A549 (cell line): ENCODE data around the gene INA. TPM values are rescaled to one million over a fixed set of nuclear protein-coding genes. Genes with fewer than 3 reads are reported as not detected.

ENCODE experiments used
- ATAC-seq, 2 experiments: fragments of 200-7000 bp in 1 of 2; fragments of >200 bp in 1 of 2; cut with Nextera tagmentation in 1 of 2; cut with Tn5 transposase in 1 of 2; 3 replicates each; pipeline versions ENCODE4 v1.8.0 to v1.9.1; 2018 to 2020; ENCODE audit warnings: mild to moderate bottlenecking in 1 of 2, moderate library complexity in 1 of 2
- CTCF ChIA-PET: fragments of 300-600 bp; sonication (Branson Sonifier 250); formaldehyde crosslinking; extraction: SDS; loops from one replicate; lab custom pipeline; 2021; ENCODE audit warnings: antibody characterized with exemption, inconsistent platforms; lab: Yijun Ruan, JAX
- POLR2A ChIA-PET: fragments of 350-600 bp; formaldehyde crosslinking; extraction: SDS; loops from one replicate; lab custom pipeline; 2021; ENCODE audit warnings: antibody characterized with exemption, inconsistent platforms; lab: Yijun Ruan, JAX
- DNase-seq, 2 experiments: peaks; one replicate each; pipeline versions ENCODE4 v3.0.0 to v3.0.0-alpha.2; 2011 to 2016; ENCODE audit warnings: low read depth in 1 of 2, low spot score in 1 of 2
- FAIRE-seq: peaks from 2 replicates; lab custom pipeline; 2011; peaks lifted over from hg19 to GRCh38; lab: Jason Lieb, UNC
- H3K27ac ChIP-seq, 2 experiments: fragments of >200 bp; sonication (Bioruptor Twin); formaldehyde crosslinking; 3 replicates each; pipeline ENCODE4 v1.5.1; 2016 to 2017
- H3K4me1 ChIP-seq: fragments of >200 bp; sonication (Bioruptor Twin); formaldehyde crosslinking; 3 replicates; pipeline ENCODE4 v1.6.1; 2016
- H3K4me2 ChIP-seq: fragments of >200 bp; sonication (Bioruptor Twin); formaldehyde crosslinking; 3 replicates; pipeline ENCODE4 v1.6.1; 2016
- H3K4me3 ChIP-seq: fragments of >200 bp; sonication (Bioruptor Twin); formaldehyde crosslinking; 3 replicates; pipeline ENCODE4 v1.5.1; 2016
- H3K9me3 ChIP-seq: fragments of >200 bp; sonication (Bioruptor Twin); formaldehyde crosslinking; 3 replicates; pipeline ENCODE4 v1.6.1; 2016
- CBX2 ChIP-seq: fragments of 200-600 bp; sonication (generic); IDR thresholded peaks from 2 replicates; pipeline ENCODE4 v1.6.1; 2016; ENCODE audit warnings: low read depth, mild to moderate bottlenecking, borderline replicate concordance
- CBX8 ChIP-seq: fragments of 200-600 bp; sonication (generic); IDR thresholded peaks from 2 replicates; pipeline ENCODE4 v1.6.1; 2016
- CEBPB ChIP-seq, 2 experiments: fragments of >200 bp in 1 of 2; sonication (Bioruptor Twin) in 1 of 2; formaldehyde crosslinking in 1 of 2; IDR thresholded peaks; 2 replicates each; pipeline ENCODE4 v1.6.1; 2012 to 2016
- CHD4 ChIP-seq: fragments of 200-600 bp; sonication (generic); IDR thresholded peaks from 2 replicates; pipeline ENCODE4 v1.6.1; 2016; ENCODE audit warnings: antibody characterized with exemption, mild to moderate bottlenecking, borderline replicate concordance
- CTCF ChIP-seq: fragments of >200 bp; sonication (Bioruptor Twin); formaldehyde crosslinking; IDR thresholded peaks from 3 replicates; pipeline ENCODE4 v1.5.1; 2016
- EHF ChIP-seq: fragments of 250-450 bp; sonication (Bioruptor Pico); IDR thresholded peaks from 2 replicates; pipeline ENCODE4 v1.5.0; 2020; ENCODE audit warnings: mild to moderate bottlenecking
- EHMT2 ChIP-seq: fragments of 200-600 bp; sonication (generic); IDR thresholded peaks from 2 replicates; pipeline ENCODE4 v1.6.1; 2016; ENCODE audit warnings: antibody characterized with exemption, low read depth, mild to moderate bottlenecking, moderate library complexity
- FOSB ChIP-seq: fragments of 250-450 bp; sonication (Bioruptor Pico); IDR thresholded peaks from 2 replicates; pipeline ENCODE4 v1.5.0; 2020; ENCODE audit warnings: mild to moderate bottlenecking, moderate library complexity
- HDAC2 ChIP-seq: fragments of 200-600 bp; sonication (generic); IDR thresholded peaks from 2 replicates; pipeline ENCODE4 v1.6.1; 2016
- JUNB ChIP-seq: fragments of >200 bp; sonication (Bioruptor Twin); formaldehyde crosslinking; IDR thresholded peaks from 2 replicates; pipeline ENCODE4 v1.6.1; 2016
- KDM1A ChIP-seq: fragments of 200-600 bp; sonication (generic); IDR thresholded peaks from 2 replicates; pipeline ENCODE4 v1.6.1; 2016; ENCODE audit warnings: low read depth, mild to moderate bottlenecking
- MAFK ChIP-seq: fragments of 450-650 bp; IDR thresholded peaks from 2 replicates; pipeline ENCODE4 v1.6.1; 2014; ENCODE audit not compliant: partially characterized antibody
- MYC ChIP-seq: IDR thresholded peaks from 2 replicates; pipeline ENCODE4 v1.6.1; 2012; ENCODE audit warnings: mild to moderate bottlenecking, inconsistent platforms, low read length, improper control_type of control experiment, borderline replicate concordance
- NPAS2 ChIP-seq: fragments of 250-450 bp; sonication (Bioruptor Pico); IDR thresholded peaks from 2 replicates; pipeline ENCODE4 v1.8.0; 2022; ENCODE audit warnings: mild to moderate bottlenecking, moderate library complexity, borderline replicate concordance
- POLR2A ChIP-seq: IDR thresholded peaks from 2 replicates; pipeline ENCODE4 v1.6.1; 2012; ENCODE audit warnings: mild to moderate bottlenecking, low read length
- RNF2 ChIP-seq: fragments of 200-600 bp; sonication (generic); IDR thresholded peaks from 2 replicates; pipeline ENCODE4 v1.6.1; 2016; ENCODE audit warnings: low read depth, mild to moderate bottlenecking, antibody characterized with exemption, moderate library complexity, borderline replicate concordance
- ZNF302 ChIP-seq: fragments of 250-450 bp; sonication (Bioruptor Pico); IDR thresholded peaks from 2 replicates; pipeline ENCODE4 v1.9.0; 2021; ENCODE audit warnings: inconsistent platforms, mild to moderate bottlenecking, moderate library complexity
- polyA plus RNA-seq, 4 experiments: library from polyadenylated mRNA; depleted of rRNA in 3 of 4; stranded (reverse); fragments of >200 nt; fragmentation: RNase III in 1 of 4; extraction: RNeasy Plus Mini Kit Qiagen cat#74134 plus additional on column Dnase treatment in 1 of 4; gene quantifications; 2 replicates in 3 of 4; 3 replicates in 1 of 4; pipeline ENCODE4 v1.2.3, GENCODE V29; 2011 to 2017
- TF ChIP-seq, protein P1 (sequence below): fragments of >200 bp; sonication (Bioruptor Twin); formaldehyde crosslinking; IDR thresholded peaks from 3 replicates; pipeline ENCODE4 v1.6.1; 2016
- TF ChIP-seq, protein P2 (sequence below): fragments of 450-650 bp; IDR thresholded peaks from 2 replicates; pipeline ENCODE4 v1.6.1; 2014; ENCODE audit warnings: antibody characterized with exemption
- TF ChIP-seq, protein P3 (sequence below): fragments of >200 bp; sonication (Bioruptor Twin); formaldehyde crosslinking; IDR thresholded peaks from 2 replicates; pipeline ENCODE4 v1.6.1; 2016
- TF ChIP-seq, protein P4 (sequence below): fragments of 250-450 bp; sonication (Bioruptor Pico); IDR thresholded peaks from 2 replicates; pipeline ENCODE4 v1.5.0; 2021; ENCODE audit warnings: mild to moderate bottlenecking, moderate library complexity, borderline replicate concordance
- TF ChIP-seq, protein P5 (sequence below): IDR thresholded peaks from 2 replicates; pipeline ENCODE4 v1.6.1; 2012; ENCODE audit warnings: low read depth, borderline replicate concordance

INA gene
- polyA plus RNA-seq, 2 of the 4 experiments (the other 2 are of a cell fraction), result 20.9 to 30.2 TPM

DNA sequence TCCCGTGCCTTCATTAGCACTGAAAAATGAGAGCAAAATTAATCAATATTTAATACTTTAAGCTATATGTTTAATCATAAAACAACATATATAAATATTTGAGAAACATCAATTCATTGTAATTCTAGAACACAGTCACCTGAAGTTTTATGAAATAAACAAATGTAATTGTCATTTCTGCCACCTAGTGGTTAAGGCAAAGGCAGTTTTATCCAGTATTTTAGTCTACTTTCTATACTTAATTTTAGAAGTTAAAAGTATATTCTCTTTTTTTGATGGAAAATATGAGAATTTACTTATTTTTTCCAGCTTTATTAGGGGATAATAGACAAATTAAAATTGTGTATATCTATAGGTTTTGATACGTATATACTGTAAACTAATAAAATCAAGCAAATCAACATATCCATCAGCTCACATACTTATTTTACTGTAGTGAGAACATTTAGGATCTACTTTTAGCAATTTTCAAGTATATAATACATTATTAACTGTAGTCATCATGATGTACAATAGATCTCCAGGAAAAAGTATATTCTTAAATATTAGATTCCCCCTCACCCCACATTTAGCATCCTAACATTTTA lies 57.1 kb downstream of the INA start (continued):
- no peak for TF ChIP-seq HDAC2
- no peak for TF ChIP-seq MAFK
- TF ChIP-seq EHMT2, result no peak
- no peak for TF ChIP-seq CBX2
- TF ChIP-seq CHD4, result no peak
- peak in 1 of 2 experiments; percentile 11; a peak in 1 of 4 replicates for TF ChIP-seq CEBPB (IDR thresholded peaks at IDR 0.05)
- TF ChIP-seq, protein P1, sequence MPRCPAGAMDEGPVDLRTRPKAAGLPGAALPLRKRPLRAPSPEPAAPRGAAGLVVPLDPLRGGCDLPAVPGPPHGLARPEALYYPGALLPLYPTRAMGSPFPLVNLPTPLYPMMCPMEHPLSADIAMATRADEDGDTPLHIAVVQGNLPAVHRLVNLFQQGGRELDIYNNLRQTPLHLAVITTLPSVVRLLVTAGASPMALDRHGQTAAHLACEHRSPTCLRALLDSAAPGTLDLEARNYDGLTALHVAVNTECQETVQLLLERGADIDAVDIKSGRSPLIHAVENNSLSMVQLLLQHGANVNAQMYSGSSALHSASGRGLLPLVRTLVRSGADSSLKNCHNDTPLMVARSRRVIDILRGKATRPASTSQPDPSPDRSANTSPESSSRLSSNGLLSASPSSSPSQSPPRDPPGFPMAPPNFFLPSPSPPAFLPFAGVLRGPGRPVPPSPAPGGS, result no peak

DNA sequence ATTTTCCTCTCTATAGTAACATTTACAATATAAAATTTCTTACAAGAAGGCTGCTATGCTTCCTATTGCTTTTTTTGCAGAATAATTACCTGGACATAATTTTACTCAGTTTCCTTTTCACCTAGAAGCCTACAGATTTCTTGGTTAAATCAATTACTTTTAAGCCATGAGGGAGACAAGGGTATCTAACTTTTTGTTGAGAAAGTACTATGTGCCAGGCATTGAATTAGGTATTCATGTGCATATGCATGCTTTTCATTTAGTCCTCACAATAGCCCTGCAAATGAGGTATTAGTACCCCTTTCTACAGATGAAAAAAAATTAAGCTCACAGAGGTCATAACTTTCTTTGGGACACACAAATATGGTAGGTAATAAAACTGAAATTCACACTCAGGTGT lies 57.6 kb downstream of the INA start:
- Histone ChIP-seq H3K4me3 (no peak overlapping the region), H3K4me1 (no peaks in the 10 kb centered on the region), H3K27ac (no peak overlapping the region), H3K9me3 (no peaks in the 10 kb centered on the region), H3K4me2 (no peak overlapping the region)
- TF ChIP-seq JUNB (no peak), ZNF302 (CRISPR knock-in tag) (no peak), FOSB (CRISPR knock-in tag) (no peak), KDM1A (no peak), MYC (no peak), RNF2 (no peak), POLR2A (no peak), CTCF (no peak), CBX8 (no peak), NPAS2 (CRISPR knock-in tag) (no peak), EHMT2 (no peak), EHF (no peak)
- TF ChIP-seq, protein P2, sequence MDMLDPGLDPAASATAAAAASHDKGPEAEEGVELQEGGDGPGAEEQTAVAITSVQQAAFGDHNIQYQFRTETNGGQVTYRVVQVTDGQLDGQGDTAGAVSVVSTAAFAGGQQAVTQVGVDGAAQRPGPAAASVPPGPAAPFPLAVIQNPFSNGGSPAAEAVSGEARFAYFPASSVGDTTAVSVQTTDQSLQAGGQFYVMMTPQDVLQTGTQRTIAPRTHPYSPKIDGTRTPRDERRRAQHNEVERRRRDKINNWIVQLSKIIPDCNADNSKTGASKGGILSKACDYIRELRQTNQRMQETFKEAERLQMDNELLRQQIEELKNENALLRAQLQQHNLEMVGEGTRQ, result no peak
- TF ChIP-seq, protein P3, sequence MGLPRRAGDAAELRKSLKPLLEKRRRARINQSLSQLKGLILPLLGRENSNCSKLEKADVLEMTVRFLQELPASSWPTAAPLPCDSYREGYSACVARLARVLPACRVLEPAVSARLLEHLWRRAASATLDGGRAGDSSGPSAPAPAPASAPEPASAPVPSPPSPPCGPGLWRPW, result no peak
- TF ChIP-seq, protein P4, sequence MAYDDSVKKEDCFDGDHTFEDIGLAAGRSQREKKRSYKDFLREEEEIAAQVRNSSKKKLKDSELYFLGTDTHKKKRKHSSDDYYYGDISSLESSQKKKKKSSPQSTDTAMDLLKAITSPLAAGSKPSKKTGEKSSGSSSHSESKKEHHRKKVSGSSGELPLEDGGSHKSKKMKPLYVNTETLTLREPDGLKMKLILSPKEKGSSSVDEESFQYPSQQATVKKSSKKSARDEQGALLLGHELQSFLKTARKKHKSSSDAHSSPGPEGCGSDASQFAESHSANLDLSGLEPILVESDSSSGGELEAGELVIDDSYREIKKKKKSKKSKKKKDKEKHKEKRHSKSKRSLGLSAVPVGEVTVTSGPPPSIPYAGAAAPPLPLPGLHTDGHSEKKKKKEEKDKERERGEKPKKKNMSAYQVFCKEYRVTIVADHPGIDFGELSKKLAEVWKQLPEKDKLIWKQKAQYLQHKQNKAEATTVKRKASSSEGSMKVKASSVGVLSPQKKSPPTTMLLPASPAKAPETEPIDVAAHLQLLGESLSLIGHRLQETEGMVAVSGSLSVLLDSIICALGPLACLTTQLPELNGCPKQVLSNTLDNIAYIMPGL (CRISPR knock-in tag), result no peak
- TF ChIP-seq, protein P5, sequence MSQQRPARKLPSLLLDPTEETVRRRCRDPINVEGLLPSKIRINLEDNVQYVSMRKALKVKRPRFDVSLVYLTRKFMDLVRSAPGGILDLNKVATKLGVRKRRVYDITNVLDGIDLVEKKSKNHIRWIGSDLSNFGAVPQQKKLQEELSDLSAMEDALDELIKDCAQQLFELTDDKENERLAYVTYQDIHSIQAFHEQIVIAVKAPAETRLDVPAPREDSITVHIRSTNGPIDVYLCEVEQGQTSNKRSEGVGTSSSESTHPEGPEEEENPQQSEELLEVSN, result no peak
- ATAC-seq (no peak), FAIRE-seq (no peak), DNase-seq (no peak)
- CTCF ChIA-PET, result interaction anchor here (0.6 to 4.2 kb wide), 32 partner anchors 10 to 518 kb away, joined by 3 to 29 read pairs (median 4); partner anchors contain the start of genes CNNM2, INA, NT5C2 and PCGF6
- POLR2A ChIA-PET, result no interaction called here
